ENCODE results near the gene TFB2M.
A peak's percentile ranks its signal among the peaks of the same experiment; 100 is the strongest.

The TFB2M gene

GRCh38 chr1:246566128-246566812, at the start of gene TFB2M, which contains the start of gene CNST:
TSS of gene TFB2M (minus strand) at chr1:246566261. CDS start at chr1:246566138, 123 bp downstream.
TSS of gene CNST (plus strand) at chr1:246566456. CDS start at chr1:246591563, 25,107 bp downstream.
- Histone ChIP-seq H3K27me3 (ENCODE audit: insufficient read depth, low read length, poor library complexity, severe bottlenecking) (no peaks in the 10 kb centered on the region), H3K9ac (ENCODE audit: low read depth, low read length, poor library complexity, severe bottlenecking) (peak within 1 kb of the TSS; percentile 91), H3K4me2 (ENCODE audit: low read depth, low read length, poor library complexity, severe bottlenecking) (peak within 1 kb of the TSS; percentile 94), H3K9me3 (ENCODE audit: insufficient read depth, low read depth, low read length) (no peaks in the 10 kb centered on the region), H3K36me3 (ENCODE audit: insufficient read depth, low read length) (no peaks in the 10 kb centered on the region), H2AFZ (ENCODE audit: low read length) (peak within 1 kb of the TSS; percentile 97), H3K79me2 (ENCODE audit: insufficient read depth, low read length) (peaks cover 87% of the 10 kb centered on the region), H3K4me3 (ENCODE audit: low read length, poor library complexity, severe bottlenecking) (peak within 1 kb of the TSS; percentile 90), H4K20me1 (ENCODE audit: insufficient read depth, low read length, poor library complexity, severe bottlenecking) (peaks cover 31% of the 10 kb centered on the region), H3K4me1 (ENCODE audit: insufficient read depth, low read length, poor library complexity, severe bottlenecking) (peaks cover 52% of the 10 kb centered on the region), H3K9me2 (replicated peaks; ENCODE audit: low read depth, low read length) (no peaks in the 10 kb centered on the region), H3F3A (ENCODE audit: low read depth) (peaks cover 3% of the 10 kb centered on the region; the same call in 1 of the 2 replicates)
- TF ChIP-seq CTCF (conservative IDR thresholded peaks at IDR 0.05; ENCODE audit: low read length) = no peak
- no peak for TF ChIP-seq EZH2phosphoT487 (IDR thresholded peaks at IDR 0.05; ENCODE audit: borderline replicate concordance)

- H3K9me2 ChIP-seq (replicated peaks; ENCODE audit: low read depth, low read length) = no peaks in the 10 kb centered on the region
- H3K4me2 ChIP-seq (ENCODE audit: low read depth, low read length, poor library complexity, severe bottlenecking) = no peak overlapping the region
- peaks cover 37% of the 10 kb centered on the region for H3K79me2 ChIP-seq (ENCODE audit: insufficient read depth, low read length)
- H3K9me3 ChIP-seq (ENCODE audit: insufficient read depth, low read depth, low read length) = no peaks in the 10 kb centered on the region
- no peaks in the 10 kb centered on the region for H3K36me3 ChIP-seq (ENCODE audit: insufficient read depth, low read length)
- H3F3A ChIP-seq (ENCODE audit: low read depth) = no peaks in the 10 kb centered on the region
- H2AFZ ChIP-seq (ENCODE audit: low read length) = no peak overlapping the region
- no peaks in the 10 kb centered on the region for H3K27me3 ChIP-seq (ENCODE audit: insufficient read depth, low read length, poor library complexity, severe bottlenecking)
- H4K20me1 ChIP-seq (ENCODE audit: insufficient read depth, low read length, poor library complexity, severe bottlenecking) = peaks cover 10% of the 10 kb centered on the region
- H3K4me3 ChIP-seq (ENCODE audit: low read length, poor library complexity, severe bottlenecking) = no peak overlapping the region
- H3K9ac ChIP-seq (ENCODE audit: low read depth, low read length, poor library complexity, severe bottlenecking) = no peak overlapping the region
- H3K4me1 ChIP-seq (ENCODE audit: insufficient read depth, low read length, poor library complexity, severe bottlenecking) = peaks cover 9% of the 10 kb centered on the region
- TF ChIP-seq EZH2phosphoT487 (IDR thresholded peaks at IDR 0.05; ENCODE audit: borderline replicate concordance) (no peak), CTCF (conservative IDR thresholded peaks at IDR 0.05; ENCODE audit: low read length) (no peak)
These were observed 47.2 kb upstream of the TFB2M start for GRCh38 chr1:246613096-246613758.

GRCh38 chr1:246609632-246610031, 43.6 kb upstream of the TFB2M start:
- Histone ChIP-seq H3K79me2 (ENCODE audit: insufficient read depth, low read length) (peaks cover 28% of the 10 kb centered on the region), H4K20me1 (ENCODE audit: insufficient read depth, low read length, poor library complexity, severe bottlenecking) (peaks cover 10% of the 10 kb centered on the region), H3K36me3 (ENCODE audit: insufficient read depth, low read length) (no peaks in the 10 kb centered on the region), H3K4me3 (ENCODE audit: low read length, poor library complexity, severe bottlenecking) (no peak overlapping the region), H3K4me1 (ENCODE audit: insufficient read depth, low read length, poor library complexity, severe bottlenecking) (peaks cover 10% of the 10 kb centered on the region), H3K9ac (ENCODE audit: low read depth, low read length, poor library complexity, severe bottlenecking) (no peak overlapping the region), H3K9me2 (replicated peaks; ENCODE audit: low read depth, low read length) (no peaks in the 10 kb centered on the region), H3F3A (ENCODE audit: low read depth) (no peaks in the 10 kb centered on the region), H2AFZ (ENCODE audit: low read length) (no peak overlapping the region), H3K4me2 (ENCODE audit: low read depth, low read length, poor library complexity, severe bottlenecking) (no peak overlapping the region), H3K27me3 (ENCODE audit: insufficient read depth, low read length, poor library complexity, severe bottlenecking) (no peaks in the 10 kb centered on the region), H3K9me3 (ENCODE audit: insufficient read depth, low read depth, low read length) (no peaks in the 10 kb centered on the region)
- TF ChIP-seq CTCF (conservative IDR thresholded peaks at IDR 0.05; ENCODE audit: low read length) = no peak
- no peak for TF ChIP-seq EZH2phosphoT487 (IDR thresholded peaks at IDR 0.05; ENCODE audit: borderline replicate concordance)
